Measurements from ENCODE around the gene SULT1B1.

DNA sequence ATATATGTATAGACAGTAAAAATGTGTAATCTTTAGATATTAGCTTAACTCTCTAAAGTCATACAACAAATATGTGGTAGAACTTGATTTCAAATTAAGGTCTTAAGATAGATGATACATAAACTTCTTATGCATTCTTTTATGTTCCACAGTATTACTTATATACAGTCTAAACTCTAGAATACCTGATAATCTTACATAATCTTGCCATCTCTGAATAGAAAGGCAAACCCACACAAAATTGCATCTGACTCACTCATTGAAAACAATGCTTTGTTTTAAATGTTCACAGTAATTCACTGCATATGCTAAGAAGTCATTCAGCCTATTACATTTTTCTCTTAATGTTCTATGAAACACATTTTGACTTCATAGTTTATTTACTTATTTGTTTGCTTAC lies 10.1 kb downstream of the SULT1B1 start:
- TF ChIP-seq CTCF (IDR thresholded peaks at IDR 0.05; ENCODE audit: low read length) (no peak), EZH2 (IDR thresholded peaks at IDR 0.05; ENCODE audit: borderline replicate concordance, low read length) (no peak)

Measured in OCI-LY1 (cell line).